Hematopoietic multipotent progenitor cell treated with erythropoietin and hydrocortisone succinate and interleukin-3 and kit ligand, for 8 days (in vitro differentiated cells): ENCODE results near the gene ORM2.

Experiments
- DNase-seq: peaks from one replicate; pipeline ENCODE4 v3.0.0-alpha.2; 2015

Gene ORM2

DNA sequence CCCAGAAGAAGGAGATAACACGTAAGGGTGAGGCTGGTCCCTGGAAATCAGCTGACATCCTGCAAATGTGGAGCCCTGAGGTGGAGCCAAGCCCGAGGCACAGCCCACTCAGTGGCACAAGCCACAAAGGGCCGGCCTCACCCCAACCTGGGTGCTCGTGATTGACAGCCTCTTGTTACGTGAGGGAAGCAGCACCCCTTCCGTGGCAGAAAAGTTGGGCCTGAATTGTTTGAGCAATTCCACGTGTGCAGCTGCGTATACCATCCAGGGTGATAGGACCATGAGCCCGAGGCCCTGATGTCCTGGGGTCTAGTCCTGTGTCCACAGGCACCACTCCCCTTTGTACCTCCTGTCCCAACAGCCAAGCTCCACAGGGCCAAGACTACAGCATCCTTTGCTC is 4.8 kb downstream of the ORM2 start:
- DNase-seq = no peak

DNA sequence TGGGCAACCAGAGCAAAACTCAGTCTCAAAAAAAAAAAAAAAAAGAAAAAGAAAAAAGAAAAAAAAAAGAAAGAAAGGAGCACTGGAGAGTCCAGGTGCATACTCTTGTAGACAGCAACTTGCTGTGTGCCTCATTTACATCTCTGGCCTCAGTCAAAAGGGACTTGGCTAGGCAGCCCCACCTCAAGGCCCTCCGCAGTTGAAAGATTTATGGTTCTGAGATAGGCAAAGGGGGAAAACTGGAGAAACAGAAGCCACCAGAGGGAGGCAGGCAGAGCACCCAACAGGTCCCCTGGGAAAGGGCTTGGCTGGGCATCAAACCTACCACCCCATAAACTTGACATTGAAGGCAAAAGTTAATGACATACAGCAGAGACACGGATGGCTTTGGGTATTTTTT is 6.1 kb downstream of the ORM2 start:
- DNase-seq = no peak

DNA sequence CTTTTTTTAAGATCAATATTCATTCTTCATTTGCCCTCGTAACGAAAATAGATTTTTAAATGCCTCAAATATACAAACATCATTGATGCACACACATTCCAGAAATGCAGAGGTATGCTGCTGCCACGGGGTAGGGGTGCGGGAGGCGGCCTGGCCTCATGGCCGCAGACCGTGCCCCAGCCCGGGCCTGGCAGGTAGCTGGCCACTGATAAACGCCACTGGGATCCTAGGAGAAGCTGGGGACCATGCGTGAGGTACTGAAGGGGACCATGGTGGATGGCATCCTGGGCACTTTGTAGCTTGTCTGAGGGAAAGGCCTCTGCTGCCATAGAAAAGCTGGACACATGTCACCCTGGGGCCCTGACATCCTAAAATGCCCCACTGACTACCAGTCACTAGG is 6.5 kb downstream of the ORM2 start:
- DNase-seq = no peak

DNA sequence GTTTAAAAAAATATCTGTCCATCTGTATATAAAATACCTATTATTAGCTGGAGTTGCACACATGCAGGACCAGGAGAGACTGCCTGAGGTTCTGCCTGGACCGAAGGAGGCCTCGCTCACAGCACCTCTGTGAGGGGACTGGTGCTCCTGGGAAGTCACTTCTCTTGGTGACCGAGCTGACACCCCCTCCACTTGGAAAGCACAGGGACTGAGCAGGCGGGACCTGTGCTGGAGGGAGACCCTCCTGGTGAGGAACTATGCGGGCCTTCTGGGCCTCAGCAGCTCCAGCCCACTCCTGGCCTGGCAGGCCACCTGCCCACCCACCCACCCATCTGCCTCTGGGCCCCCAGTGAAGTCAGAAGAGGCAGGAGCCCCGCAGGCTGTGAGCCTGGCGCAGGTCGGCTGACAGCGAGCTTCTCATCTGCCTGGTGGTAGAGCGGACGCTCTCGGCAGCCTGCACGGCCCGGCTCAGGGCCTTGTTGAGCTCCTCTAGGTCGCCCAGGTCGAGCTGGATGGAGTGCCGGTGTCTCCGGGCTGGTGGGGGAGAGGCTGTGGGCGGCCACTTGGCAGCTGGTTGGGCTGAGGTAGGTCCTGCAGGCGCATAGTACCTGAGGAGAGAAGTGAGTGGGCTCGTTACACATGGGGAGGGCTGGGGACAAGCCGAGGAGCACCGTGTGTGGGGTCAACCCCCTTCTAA is 7.2 kb downstream of the ORM2 start:
- DNase-seq = no peak

DNA sequence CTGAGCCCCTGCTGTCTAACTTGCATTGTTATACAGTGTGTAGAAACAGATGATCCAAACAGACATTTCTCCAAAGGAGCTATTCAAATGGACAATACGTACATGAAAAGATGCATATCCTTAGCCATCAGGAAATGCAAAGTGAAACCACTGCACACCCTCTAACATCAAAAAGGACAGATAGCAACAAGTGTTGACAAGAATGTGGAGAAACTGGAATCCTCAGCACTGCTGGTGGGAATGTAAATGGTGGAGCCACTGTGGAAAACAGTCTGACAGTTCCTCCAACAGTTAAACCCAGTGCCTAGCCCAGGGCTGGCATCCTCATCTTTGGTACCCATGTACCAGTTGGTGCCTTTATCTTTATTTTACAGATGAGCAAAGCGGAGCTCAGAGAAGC is 8.5 kb downstream of the ORM2 start:
- no peak for DNase-seq

DNA sequence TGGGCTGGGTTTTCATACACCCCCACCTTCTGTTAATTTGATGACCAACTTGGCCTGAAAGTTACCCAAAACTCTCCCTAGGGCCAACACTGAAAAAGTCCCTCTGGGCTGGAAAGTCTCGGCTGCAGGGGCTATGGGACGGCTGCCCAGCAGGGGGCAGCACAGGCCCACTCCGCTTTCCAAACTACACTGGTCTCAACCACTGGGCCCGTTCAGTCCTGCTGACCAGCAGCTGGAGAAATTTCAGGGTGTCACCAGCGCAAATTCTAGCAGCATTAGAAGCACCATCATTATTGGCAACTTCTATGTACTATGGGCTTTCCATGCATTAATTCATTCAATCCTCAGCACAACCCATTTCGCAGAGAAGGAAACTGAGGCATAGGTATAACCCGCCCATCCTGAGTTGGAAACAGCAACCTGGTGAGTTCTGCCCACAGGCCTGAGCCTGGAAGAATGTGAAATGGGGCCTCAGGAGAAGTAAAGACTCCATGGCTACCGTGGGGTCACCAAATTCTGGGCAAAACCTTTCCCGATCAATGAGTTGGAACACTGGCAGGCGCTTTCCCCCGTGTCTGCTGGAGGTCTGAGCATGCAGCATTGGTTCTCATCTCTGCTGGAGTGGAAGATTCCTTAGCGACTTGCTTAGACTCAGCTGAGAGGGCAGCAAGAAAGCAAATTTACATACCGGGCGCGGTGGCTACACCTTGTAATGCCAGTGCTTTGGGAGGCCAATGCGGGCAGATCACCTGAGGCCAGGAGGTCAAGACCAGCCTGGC is 9.7 kb downstream of the ORM2 start:
- peak; percentile 36 for DNase-seq

DNA sequence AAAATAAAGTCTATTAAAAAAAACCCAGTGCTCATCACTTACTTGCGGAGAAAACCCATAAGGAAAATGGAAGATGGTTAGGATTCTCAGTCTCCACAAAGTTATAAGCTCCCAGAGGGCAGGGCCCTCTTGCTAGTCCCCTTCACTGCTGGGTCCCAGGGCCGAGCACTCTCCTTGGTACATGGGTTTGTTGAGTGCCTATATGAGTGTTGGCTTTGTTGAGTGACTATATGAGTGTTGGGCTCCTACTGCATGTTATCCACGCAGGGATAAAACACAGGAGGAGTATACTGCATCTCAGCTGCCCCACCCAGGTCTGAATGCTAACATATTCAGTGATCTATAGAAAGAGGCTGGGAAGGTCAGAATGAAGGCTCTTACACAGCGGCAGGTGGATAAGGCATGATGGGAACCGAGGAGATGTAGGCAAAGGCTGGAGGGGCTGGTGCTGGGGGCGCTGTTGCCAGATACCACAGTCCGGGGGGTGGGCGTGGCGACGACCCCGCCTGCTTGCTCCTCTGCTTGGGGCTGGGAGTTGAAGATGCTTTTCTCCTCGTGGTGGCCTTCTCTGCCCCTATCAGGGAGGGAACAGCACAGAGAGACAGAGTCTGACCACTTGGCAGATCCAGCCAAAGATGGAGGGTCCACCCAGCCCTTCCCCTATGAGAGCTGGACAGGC is 11.6 kb downstream of the ORM2 start:
- DNase-seq = no peak

DNA sequence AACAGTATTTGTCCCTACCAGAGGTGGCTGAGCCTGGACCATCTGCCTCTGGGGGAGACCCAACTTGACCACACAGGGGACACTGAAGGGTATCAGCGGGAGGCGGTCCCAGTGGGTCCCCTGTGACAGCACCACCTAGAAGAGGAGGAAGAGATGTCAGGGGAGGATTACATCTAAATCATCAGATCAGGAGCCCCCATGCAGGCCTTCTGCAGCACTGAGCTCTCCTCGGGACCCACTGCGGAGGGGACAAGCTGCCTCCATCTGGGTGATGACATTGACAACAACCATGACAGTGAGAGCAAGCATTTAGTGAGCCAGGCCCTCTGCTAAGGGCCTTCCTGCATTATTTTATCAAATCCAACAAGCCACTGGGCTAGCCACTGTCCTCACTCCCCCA is 12.3 kb downstream of the ORM2 start:
- DNase-seq = no peak

DNA sequence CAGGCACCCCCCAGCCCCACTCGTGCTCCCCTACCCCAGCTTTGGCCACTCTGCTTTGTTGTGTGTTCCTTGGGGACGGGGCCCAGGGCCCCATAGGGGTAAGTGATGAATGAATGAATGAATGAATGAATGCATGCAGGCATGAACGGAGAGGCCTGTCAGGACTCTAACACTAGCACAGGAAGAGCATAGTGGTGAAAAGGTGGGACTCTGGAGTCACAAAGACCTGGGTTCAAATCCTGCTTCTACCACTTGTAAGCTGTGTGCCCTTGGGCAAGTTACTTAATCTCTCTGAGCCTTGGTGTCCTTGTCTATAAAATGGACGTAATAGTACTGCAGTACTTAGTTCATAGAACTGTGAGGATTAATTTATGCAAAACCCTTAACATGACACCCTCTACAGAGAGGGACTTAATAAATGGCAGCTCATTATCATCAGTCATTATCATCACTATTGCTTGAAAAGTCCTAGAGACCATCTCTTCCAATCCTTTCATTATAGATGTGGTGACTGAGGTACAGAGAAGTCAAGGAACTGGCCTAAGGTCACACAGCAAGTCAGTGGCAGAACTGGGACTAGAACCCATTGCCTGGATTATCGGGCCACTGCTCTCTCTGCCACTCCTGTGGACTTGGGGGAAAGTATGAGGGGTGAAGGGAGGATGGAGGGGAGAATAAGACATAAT is 13.2 kb downstream of the ORM2 start:
- no peak for DNase-seq

DNA sequence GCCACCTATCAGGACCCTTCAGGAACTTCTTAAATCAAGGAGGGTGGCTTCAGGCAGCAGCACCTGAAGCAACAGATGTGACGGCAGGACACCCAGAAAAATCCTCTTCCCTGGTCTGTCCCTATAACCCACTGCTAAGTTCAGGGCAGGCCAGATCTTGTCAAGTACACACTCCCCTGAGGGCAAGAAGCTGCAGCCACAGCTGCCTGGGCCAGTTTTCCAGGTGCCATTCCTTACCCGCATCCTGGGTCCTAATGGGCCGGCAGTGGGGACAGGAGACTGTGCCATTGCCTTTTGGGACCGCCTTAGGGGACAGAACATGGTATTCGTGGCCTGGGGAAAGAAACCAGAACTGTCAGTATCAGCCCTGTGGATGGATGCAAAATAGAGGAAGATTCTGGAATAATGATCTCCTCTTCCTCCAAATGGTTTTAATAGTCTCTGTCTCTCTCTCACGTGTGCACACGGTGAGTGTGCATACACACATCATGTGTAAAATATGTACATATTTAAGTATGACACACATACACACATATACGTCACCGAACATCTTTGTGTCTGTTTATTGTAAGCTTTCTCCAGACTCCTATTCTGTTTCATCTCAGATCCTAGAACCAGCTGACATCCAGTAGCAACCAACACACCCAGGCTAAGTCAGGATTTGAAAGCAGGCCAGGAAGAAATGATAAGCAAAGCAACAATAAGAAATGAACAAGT is 14.0 kb downstream of the ORM2 start:
- no peak for DNase-seq

DNA sequence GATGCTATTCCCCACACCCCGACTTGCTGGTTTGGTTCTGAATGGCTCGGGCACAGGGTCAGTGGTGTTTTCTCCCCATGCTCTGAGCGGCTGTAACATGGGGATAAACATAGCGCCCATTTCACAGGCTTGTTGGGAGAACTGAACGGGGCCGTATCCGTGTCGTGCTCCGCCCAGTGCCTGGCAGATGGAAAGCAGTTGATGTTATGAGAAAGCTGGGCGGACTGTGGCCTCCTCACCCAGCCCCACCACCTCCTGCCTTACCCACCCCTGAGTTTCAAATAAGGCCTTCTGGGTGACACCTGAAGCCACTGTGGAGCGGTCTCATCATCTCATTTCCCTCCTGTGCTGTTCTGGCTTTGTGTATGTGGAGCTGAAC is 14.5 kb downstream of the ORM2 start:
- DNase-seq = no peak

DNA sequence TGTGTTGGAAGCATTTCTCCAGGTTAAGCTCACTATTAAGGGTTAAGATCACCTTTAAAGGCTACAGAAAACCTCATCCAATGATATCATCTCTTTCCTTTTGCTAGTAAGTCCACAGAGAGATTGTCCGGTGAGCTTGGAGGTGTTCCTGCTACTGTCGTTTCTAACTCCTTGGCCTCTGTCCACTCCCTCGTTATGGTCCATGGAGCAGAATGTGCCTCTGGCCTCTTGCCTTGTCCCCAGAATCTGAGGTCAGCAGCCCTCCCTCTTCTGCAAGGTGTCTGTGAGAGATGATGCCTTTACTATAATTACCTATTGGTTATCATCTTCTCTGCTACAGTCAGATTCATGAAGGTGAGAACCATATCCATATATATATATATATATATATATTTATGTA is 15.0 kb downstream of the ORM2 start:
- DNase-seq = no peak

DNA sequence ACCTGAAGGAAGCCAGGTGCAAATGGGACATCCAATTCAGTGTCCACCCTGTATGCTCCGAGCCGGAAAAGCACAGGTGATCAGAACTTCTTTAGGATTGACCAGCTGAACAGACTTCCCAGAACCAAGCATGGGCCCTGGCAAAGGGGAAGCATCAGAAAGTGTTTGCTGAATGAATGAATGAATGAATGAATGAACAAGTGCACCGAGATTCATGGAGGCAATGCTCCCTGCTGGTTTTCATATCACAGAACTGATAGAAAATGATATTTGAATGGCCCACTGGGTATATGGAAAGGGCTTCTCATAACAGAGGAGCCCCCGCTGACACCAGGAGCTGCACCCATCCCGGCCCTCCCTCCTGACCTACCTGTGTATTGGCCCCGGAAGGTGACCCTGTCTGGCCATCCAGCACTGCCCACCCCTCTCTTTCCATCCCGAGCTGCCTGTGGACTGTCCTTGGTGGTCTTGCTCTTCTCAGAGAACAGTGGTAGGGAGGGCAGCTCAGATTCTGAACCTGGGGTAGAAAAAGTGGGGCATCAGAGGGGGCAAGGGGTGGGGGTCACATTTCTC is 15.9 kb downstream of the ORM2 start:
- DNase-seq = no peak

DNA sequence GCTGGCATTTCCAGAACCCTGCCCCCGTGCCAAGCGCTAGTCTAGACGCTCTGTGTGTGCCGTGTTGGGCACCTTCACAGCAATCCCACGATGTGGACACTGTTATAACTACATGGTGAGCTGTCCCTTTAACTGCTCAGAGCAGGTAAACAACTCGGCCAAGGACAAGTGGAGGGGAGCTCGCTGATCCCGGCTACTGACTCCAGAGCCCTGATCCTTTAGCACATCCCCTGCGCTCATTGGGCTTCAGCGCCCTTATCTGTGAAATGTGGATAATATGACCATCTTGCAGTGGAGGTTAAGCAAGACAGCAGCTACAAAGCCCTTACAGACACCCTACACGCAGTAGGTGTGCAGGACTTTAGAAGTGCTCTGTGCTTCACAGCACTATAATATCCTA is 16.5 kb downstream of the ORM2 start:
- DNase-seq = no peak

DNA sequence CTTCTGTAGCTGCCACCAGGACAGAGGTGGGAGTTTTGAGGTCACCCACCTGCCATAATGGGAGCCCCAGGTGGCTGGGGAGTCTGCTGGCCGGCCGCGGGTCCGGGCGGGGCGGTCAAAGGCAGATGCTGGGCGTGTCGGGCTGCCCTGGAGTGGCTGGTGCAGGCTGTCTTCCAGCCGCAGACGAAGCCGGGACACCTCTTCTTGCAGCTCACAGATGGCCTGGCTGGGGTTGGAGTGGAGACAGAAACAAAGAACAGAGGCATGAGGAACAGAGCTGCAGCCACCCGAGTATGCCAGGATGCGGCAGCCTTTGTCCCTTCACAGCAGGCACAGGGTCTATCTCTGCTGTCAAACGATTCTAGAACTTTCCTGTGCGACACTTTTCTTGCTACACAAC is 18.0 kb downstream of the ORM2 start:
- DNase-seq = no peak

DNA sequence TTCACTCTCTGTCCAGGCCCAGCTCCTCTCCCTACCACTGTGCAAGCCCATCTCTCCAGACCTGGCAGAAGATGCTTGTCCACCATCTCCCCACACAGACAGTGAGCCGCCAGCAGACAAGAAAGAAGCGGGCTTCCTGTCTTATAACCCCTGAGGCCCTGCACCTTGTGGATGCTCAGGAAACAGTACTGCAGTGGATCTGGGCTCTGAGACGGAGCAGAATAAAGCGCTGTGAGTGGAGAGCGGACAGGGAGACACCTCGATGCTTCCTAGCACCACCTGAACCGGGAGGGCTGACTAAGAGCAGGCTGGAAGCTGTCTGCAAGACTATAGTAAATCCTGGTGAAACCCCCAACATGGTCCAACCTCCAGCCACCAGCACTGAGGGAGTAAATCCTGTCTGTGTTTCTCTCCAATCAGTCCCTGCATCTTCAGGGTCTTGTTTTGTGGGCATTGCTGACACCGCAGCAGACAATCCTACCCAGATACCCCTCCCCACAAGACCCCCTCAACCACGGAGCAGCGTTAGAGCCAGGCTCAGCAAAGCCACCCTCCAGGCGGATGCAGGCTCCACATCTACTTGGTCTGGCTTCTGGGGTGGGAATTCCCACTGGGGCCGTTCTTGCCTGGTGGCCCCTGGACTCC is 18.7 kb downstream of the ORM2 start:
- no peak for DNase-seq

DNA sequence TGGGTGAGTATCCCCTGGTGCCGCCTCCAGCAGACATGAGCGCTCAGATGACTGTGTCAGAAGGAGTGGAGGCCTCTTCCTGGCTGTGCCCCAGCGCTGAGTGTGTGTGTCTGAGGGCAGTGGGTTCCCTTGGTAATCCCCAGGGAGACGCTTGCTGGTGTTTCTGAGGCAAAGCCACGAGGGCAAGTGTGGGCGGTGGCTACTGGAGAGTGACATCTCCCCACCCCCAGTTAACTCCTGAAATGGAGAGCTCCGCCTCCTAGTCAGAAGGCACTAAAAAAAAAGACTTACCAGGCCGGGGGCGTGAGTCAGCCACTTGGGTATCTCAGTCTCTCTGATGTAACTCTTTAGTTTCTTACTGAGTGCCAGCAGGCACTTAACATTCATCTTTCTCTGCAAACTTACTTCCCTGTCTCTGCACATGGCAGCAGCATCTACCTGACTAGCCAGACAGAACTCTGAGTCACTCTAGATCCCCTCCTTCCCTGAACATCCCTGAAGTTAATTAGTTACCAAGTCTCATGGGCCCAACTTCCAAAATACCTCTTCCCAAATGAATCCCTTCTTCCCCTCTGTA is 19.3 kb downstream of the ORM2 start:
- DNase-seq = peak; percentile 63

DNA sequence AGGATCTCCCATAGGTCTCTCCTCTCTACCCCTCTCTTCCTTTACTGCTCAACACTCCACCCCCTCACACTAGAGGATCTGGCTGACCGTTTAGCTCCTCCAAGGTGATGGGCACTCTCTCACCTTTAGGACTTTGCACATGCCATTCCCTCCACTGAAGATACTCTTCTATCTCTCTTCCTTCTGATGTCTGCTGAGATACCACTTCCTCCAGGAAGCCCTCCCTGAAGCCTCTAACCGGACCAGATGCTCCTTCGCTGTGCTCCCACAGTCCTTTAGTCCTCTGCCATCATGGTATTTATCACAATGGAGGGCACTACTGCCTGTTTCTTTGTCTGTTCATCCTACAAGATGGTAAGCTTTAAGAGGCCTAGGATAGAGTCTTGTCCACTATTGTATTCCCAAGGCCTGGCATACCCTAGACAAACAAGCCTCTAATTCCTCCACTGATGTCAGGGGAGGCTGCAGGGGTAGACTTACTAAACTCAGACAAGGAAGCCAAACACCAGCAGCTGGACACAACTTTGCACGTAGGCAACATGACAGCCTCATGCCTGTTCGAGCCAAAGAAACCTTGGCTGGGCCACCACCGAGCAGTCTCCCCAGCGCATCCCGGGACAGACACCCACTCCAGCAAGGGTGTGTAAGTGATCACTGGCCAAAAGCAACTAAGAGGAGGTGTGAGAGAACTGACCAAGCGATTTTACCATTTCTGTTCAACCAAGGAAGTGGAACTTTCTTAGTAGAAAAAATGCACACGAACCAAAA is 20.2 kb downstream of the ORM2 start:
- DNase-seq = no peak

DNA sequence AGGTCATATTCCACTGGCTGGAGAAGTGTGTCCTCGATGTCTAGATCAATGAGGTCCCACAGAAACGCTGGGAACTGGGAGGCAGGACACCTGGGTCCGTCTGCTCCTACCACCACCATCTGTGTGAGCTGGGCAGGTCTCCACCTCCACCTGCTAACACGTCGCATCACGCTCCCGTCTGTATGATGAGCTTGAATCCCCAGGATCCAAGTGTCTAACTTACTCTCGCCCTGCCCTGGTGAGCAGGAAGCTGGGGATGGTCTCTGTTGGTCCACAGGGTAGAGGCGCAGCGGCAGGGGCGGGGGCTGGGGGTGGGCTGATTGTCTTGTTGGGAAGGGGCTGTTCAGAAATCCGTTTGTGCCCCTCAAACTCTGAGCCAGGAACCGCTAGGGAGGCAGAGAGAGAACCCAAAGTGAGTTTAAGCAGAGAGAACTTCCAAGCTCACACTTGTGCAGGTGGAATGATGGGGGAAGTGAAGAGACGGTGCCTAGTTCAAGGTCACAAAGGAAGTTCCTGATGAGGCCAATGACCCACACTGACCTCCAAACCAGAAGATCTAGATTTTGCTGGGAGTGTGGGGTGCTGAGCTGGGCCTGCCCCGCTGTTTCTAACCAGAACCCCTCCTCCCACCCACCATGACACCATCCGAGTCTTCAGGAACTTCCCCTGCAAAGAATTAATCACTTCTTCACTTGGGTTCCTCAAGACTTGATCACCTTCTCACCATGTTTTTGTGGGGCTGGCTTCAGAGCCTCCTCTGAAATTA is 21.1 kb downstream of the ORM2 start:
- no peak for DNase-seq

DNA sequence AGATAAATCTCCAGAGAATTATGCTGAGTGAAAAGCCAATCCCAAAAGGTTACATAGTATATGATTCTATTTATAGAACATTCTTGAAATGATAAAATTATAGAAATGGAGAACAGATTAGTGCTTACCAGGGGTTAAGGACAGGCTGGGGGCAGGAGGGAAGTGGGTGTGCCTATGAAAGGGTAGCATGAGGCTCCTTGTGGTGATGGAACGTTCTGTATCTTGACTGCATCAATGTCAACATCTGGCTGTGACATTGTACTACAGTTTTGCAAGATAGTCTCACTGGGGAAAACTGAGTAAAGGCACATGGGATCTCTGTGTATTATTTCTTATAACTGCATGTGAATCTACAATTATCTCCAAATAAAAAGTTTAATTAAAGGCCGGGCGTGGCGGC is 22.3 kb downstream of the ORM2 start:
- DNase-seq = no peak
